ENCODE data around the gene FNDC3B.

Gene FNDC3B

GRCh38 chr3:172111163-172111562, 71.8 kb downstream of the FNDC3B start:
- DNase-seq (ENCODE audit: low read depth in 4 of 4, low spot score in 1 of 4), result no peak

GRCh38 chr3:172112078-172112733, 72.8 kb downstream of the FNDC3B start:
- DNase-seq (ENCODE audit: low read depth in 4 of 4, low spot score in 1 of 4), result no peak

- no peak for DNase-seq (ENCODE audit: low read depth in 4 of 4, low spot score in 1 of 4)
These were observed 73.3 kb downstream of the FNDC3B start for GRCh38 chr3:172112734-172113120.

- DNase-seq (ENCODE audit: low read depth in 4 of 4, low spot score in 1 of 4), result no peak
These were observed 74.3 kb downstream of the FNDC3B start for GRCh38 chr3:172113710-172114109.

- no peak for DNase-seq (ENCODE audit: low read depth in 4 of 4, low spot score in 1 of 4)
These were observed 75.7 kb downstream of the FNDC3B start for GRCh38 chr3:172115059-172115458.

- no peak for DNase-seq (ENCODE audit: low read depth in 4 of 4, low spot score in 1 of 4)
These were observed 76.4 kb downstream of the FNDC3B start for GRCh38 chr3:172115787-172116186.

GRCh38 chr3:172118019-172118418, 78.6 kb downstream of the FNDC3B start:
- no peak for DNase-seq (ENCODE audit: low read depth in 4 of 4, low spot score in 1 of 4)

GRCh38 chr3:172119266-172119969, 80.0 kb downstream of the FNDC3B start:
- DNase-seq (ENCODE audit: low read depth in 4 of 4, low spot score in 1 of 4), result no peak

- no peak for DNase-seq (ENCODE audit: low read depth in 4 of 4, low spot score in 1 of 4)
These were observed 81.5 kb downstream of the FNDC3B start for GRCh38 chr3:172120912-172121311.

- no peak for DNase-seq (ENCODE audit: low read depth in 4 of 4, low spot score in 1 of 4)
These were observed 82.6 kb downstream of the FNDC3B start for GRCh38 chr3:172121981-172122380.

- no peak for DNase-seq (ENCODE audit: low read depth in 4 of 4, low spot score in 1 of 4)
These were observed 84.9 kb downstream of the FNDC3B start for GRCh38 chr3:172124271-172124670.

- DNase-seq (ENCODE audit: low read depth in 4 of 4, low spot score in 1 of 4), result no peak
These were observed 85.7 kb downstream of the FNDC3B start for GRCh38 chr3:172125053-172125452.

GRCh38 chr3:172125963-172126457, 86.6 kb downstream of the FNDC3B start:
- no peak for DNase-seq (ENCODE audit: low read depth in 4 of 4, low spot score in 1 of 4)

GRCh38 chr3:172126741-172127140, 87.4 kb downstream of the FNDC3B start:
- no peak for DNase-seq (ENCODE audit: low read depth in 4 of 4, low spot score in 1 of 4)

GRCh38 chr3:172127141-172127540, 87.8 kb downstream of the FNDC3B start:
- no peak for DNase-seq (ENCODE audit: low read depth in 4 of 4, low spot score in 1 of 4)

GRCh38 chr3:172127929-172128580, 88.7 kb downstream of the FNDC3B start:
- no peak for DNase-seq (ENCODE audit: low read depth in 4 of 4, low spot score in 1 of 4)

GRCh38 chr3:172128858-172129257, 89.5 kb downstream of the FNDC3B start:
- DNase-seq (ENCODE audit: low read depth in 4 of 4, low spot score in 1 of 4), result no peak

GRCh38 chr3:172129498-172129849, 90.1 kb downstream of the FNDC3B start:
- DNase-seq (ENCODE audit: low read depth in 4 of 4, low spot score in 1 of 4), result no peak

- DNase-seq (ENCODE audit: low read depth in 4 of 4, low spot score in 1 of 4), result peak in 1 of 4 experiments; percentile 37
These were observed 90.7 kb downstream of the FNDC3B start for GRCh38 chr3:172129850-172130716.

- no peak for DNase-seq (ENCODE audit: low read depth in 4 of 4, low spot score in 1 of 4)
These were observed 91.3 kb downstream of the FNDC3B start for GRCh38 chr3:172130717-172131050.

GRCh38 chr3:172131746-172132145, 92.4 kb downstream of the FNDC3B start:
- DNase-seq (ENCODE audit: low read depth in 4 of 4, low spot score in 1 of 4), result no peak
